Measurements from ENCODE around the gene CDH4. TPM values are rescaled to one million over a fixed set of nuclear protein-coding genes. Genes with fewer than 3 reads are reported as not detected.

CDH4 gene
- total RNA-seq, 4 donors from 2014 or later, result 0.13 to 0.38 (median 0.21) TPM; not detected in 1

DNA sequence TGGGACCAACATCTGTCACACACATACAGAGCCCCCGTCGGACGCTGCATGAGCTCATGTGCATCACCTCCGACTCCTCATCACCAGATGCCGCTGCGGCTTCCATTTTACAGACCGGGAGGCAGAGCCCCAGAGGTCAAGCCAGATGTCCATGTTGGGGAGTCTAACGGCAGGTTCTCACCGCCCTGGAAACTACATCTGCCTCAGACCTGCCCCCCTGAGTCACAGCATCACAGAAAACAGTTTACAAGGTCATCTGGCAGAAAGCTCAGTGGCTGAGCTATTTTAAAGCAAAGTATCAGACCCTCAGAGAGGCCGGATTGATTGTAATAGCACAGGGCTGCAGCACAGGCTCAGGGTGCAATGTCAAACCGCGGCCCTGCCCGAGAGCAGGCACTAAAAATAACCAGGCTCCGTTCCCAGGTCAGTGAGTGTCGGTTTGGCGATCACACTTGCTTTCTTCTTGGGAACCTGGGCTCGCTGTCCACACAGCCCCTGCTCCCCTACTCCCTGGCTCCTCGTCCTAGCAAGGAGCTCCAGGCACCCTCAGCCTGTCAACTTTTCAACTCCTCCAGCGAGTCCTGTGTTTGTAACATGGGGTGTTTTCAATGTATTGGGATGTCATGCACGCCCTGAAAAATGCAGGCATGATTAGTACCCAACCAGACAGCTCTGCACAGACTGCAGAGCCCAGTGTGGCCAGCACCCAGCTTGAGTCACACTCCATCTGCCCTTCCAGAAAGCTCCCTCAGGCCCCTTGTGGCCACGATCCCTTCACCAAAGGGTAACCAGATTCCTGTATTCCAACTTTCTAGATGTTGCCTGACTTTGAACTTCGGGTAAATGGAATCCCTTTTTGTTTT is 264.5 kb downstream of the CDH4 start:
- no peaks in the 10 kb centered on the region for H3K9me3 ChIP-seq
- H3K27me3 ChIP-seq, result peaks cover 0 to 21% (median 0%) of the 10 kb centered on the region in 4 donors
- TF ChIP-seq POLR2A (IDR thresholded peaks at IDR 0.05), result no peak
- TF ChIP-seq CTCF (IDR thresholded peaks at IDR 0.05), result no peak
- no peaks in the 10 kb centered on the region for H3K36me3 ChIP-seq
- H3K4me1 ChIP-seq, result no peaks in the 10 kb centered on the region
- no peak overlapping the region for H3K4me3 ChIP-seq
- no peak for DNase-seq
- WGBS, 2 donors, result 56 to 70% methylated on average over 18 to 21 of the region's 22 CpGs
- intact Hi-C loops (cut with DNase I), result no loop called here
- no peak overlapping the region for H3K27ac ChIP-seq

- Histone ChIP-seq H3K4me1 (no peaks in the 10 kb centered on the region), H3K27me3 (peaks cover 0 to 28% (median 0%) of the 10 kb centered on the region in 4 donors), H3K27ac (no peak overlapping the region), H3K4me3 (no peak overlapping the region), H3K36me3 (no peaks in the 10 kb centered on the region), H3K9me3 (no peaks in the 10 kb centered on the region)
- intact Hi-C loops (cut with DNase I), result no loop called here
- DNase-seq, result no peak
- TF ChIP-seq CTCF (IDR thresholded peaks at IDR 0.05) (no peak), POLR2A (IDR thresholded peaks at IDR 0.05) (no peak)
- 76 to 81% methylated on average over 5 to 8 of the region's 9 CpGs for WGBS, 2 donors
Observed at GRCh38 chr20:61517419-61517818, 265.4 kb downstream of the CDH4 start.

GRCh38 chr20:61518424-61518951 is 266.4 kb downstream of the CDH4 start:
- Histone ChIP-seq H3K9me3 (no peaks in the 10 kb centered on the region), H3K27ac (no peak overlapping the region), H3K36me3 (no peaks in the 10 kb centered on the region), H3K4me1 (no peaks in the 10 kb centered on the region), H3K27me3 (peaks cover 0 to 28% (median 0%) of the 10 kb centered on the region in 4 donors), H3K4me3 (no peak overlapping the region)
- DNase-seq, result no peak
- intact Hi-C loops (cut with DNase I), result no loop called here
- TF ChIP-seq POLR2A (IDR thresholded peaks at IDR 0.05), result no peak
- TF ChIP-seq CTCF (IDR thresholded peaks at IDR 0.05), result no peak
- 89 to 90% methylated on average over 5 of the region's 5 CpGs for WGBS, 2 donors

DNA sequence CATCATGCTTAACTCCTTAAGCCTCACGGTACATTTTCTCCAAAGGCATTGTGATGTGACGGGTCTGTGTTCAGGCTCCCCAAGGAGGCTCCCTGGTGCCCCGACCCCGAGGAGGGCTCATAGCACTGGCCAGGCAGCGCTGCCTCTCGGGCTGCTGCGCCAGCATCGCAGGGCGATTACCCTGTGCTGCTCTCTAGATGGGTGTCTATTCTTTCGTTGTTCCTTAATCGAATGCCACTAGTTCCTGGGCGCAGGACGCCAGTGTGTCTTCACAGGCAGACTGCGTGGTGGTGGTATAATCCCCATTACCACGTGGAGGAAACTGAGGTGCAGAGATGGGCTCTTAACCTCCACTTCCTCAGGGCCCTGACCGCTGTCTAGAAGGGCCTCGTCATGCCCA is 267.4 kb downstream of the CDH4 start:
- no peaks in the 10 kb centered on the region for H3K36me3 ChIP-seq
- no peak for DNase-seq
- no peak overlapping the region for H3K27ac ChIP-seq
- no peaks in the 10 kb centered on the region for H3K9me3 ChIP-seq
- intact Hi-C loops (cut with DNase I), result no loop called here
- H3K27me3 ChIP-seq, result peaks cover 0 to 28% (median 0%) of the 10 kb centered on the region in 4 donors
- TF ChIP-seq POLR2A (IDR thresholded peaks at IDR 0.05), result no peak
- no peak for TF ChIP-seq CTCF (IDR thresholded peaks at IDR 0.05)
- no peaks in the 10 kb centered on the region for H3K4me1 ChIP-seq
- H3K4me3 ChIP-seq, result no peak overlapping the region
- 75 to 91% methylated on average over 4 to 5 of the region's 17 CpGs for WGBS, 2 donors
